HAP-1 (cell line): ENCODE data around the gene GALNT9.

Experiments used
- DNase-seq, 2 experiments: peaks; one replicate each; pipeline ENCODE4 v3.0.0-alpha.2; 2016 to 2020; ENCODE audit warnings: low spot score in 2 of 2
- H3K27me3 ChIP-seq: fragments of 250-450 bp; sonication (Bioruptor Pico); 2 replicates; pipeline ENCODE4 v1.5.1; 2020; ENCODE audit warnings: low read depth, mild to moderate bottlenecking, moderate library complexity
- H3K36me3 ChIP-seq: fragments of 250-450 bp; sonication (Bioruptor Pico); replicated peaks from 2 replicates; pipeline ENCODE4 v1.5.1; 2020; ENCODE audit warnings: mild to moderate bottlenecking
- H3K4me1 ChIP-seq: fragments of 250-450 bp; sonication (Bioruptor Pico); 2 replicates; pipeline ENCODE4 v1.5.1; 2020; ENCODE audit warnings: mild to moderate bottlenecking
- H3K4me3 ChIP-seq: fragments of 250-450 bp; sonication (Bioruptor Pico); 2 replicates; pipeline ENCODE4 v1.5.1; 2020; ENCODE audit warnings: mild to moderate bottlenecking, moderate library complexity
- H3K9me3 ChIP-seq: fragments of 250-450 bp; sonication (Bioruptor Pico); 2 replicates; pipeline ENCODE4 v1.5.1; 2020; ENCODE audit warnings: mild to moderate bottlenecking, moderate library complexity
- in situ Hi-C: fragments of 300-500 bp; cut with MboI; formaldehyde crosslinking; loops from 3 replicates; pipeline ENCODE4 v1.14.3; 2020; ENCODE audit warnings: low sequenced_read_pairs, inconsistent platforms, mixed read lengths

GALNT9 gene

DNA sequence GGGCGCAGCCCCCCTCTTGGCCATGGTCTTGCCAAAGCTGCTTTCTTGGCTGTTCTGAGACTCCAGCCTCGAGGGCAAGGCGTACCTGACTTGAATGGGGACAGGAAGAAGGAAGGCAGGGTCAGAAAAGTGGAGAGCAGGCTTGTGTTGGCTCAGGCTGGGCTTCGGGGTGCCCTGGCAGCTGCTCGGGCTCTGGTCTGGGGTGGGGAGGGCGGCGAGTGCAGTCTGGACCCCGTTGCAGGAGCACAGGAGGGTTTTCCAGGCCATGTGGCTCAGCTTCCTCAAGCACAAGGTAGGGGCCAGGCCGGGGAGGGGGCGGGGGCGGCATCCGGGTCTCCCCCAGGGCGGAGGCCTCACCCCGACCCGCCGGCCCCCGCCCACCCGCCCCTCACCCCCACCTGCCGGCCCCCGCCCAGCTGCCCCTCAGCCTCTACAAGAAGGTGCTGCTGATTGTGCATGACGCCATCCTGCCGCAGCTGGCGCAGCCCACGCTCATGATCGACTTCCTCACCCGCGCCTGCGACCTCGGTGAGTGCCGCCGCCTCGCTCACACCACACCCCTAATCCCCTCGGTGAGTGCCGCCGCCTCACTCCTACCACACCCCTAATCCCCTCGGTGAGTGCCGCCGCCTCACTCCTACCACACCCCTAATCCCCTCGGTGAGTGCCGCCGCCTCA, 180.9 kb downstream of the GALNT9 start:
- DNase-seq: no peak
- Histone ChIP-seq H3K4me1 (no peaks in the 10 kb centered on the region), H3K9me3 (no peaks in the 10 kb centered on the region)

DNA sequence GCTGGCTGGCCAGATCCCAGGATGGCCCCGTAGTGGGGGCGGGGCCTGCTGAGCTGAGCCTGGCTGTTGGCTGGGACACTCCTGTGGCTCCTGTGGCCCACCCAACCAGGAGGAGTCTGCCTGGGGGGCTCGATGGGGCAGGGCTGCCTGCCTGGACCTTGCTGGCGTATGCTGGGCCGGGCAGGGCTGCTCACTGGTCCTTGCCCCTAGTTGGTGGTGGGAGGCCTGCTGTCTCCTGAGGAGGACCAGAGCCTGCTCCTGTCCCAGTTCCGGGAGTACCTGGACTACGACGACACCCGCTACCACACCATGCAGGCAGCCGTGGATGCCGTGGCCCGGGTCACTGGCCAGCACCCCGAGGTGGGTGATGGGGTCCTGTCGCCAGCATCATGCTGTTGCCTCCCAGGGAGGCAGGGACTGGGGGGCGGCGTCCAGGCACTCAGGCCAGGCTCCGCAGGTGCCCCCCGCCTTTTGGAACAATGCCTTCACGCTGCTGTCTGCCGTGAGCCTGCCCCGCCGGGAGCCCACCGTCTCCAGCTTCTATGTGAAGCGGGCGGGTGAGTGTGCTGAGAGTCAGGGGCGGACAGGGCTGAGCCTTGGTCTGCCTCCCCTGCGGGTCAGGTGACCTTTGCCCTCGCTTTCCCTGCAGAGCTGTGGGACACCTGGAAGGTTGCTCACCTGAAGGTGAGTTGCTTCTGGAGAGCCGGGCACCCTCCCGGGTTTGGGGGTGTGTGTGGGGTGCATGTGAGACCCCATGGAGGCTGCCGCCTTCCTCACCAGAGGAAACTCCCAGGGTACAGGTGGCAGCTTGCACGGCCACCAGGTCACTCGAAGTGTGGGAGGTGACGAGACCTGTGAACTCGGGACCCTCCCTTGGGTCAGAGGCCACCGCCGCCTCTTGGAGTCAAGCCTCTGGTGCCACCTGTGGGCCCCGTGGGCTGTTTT, 181.7 kb downstream of the GALNT9 start:
- in situ Hi-C loops: no loop called here
- no peak for DNase-seq

More for the DNA sequence above, 180.9 kb downstream of the GALNT9 start:
- in situ Hi-C loops: no loop called here
- Histone ChIP-seq H3K36me3 (peaks cover 25% of the 10 kb centered on the region), H3K27me3 (no peaks in the 10 kb centered on the region), H3K4me3 (no peak overlapping the region)

DNA sequence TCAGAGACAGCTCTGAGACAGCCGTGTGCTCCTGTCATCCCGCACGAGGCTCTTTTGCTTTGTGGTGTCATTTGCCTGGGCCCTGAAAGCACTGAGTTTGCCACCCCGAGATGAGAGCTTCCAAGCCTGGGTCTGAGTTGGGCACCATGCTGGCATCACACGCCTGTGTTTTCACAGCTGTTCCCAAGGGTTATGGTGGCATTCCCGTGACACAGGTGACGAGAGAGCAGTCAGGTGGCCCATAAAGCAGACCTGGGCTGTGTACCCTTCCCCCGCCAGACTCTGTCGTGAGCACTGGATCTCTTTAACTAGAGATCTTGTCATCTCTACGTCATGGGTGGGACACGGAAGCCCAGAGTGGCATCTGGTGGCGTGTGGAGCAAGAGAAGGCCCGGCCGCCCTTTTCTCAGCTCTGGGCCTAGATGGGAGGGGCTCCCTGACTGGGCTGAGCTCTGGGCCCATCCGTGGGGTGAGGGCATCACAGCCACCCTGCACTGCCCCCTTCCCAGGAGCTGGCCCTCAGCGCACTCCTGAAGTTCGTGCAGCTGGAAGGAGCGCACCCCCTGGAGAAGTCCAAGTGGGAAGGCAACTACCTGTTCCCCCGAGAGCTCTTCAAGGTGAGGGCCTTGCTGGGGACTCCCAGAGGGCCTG, 182.5 kb downstream of the GALNT9 start:
- in situ Hi-C loops: no loop called here
- Histone ChIP-seq H3K27me3 (no peaks in the 10 kb centered on the region), H3K36me3 (peaks cover 30% of the 10 kb centered on the region), H3K4me3 (no peak overlapping the region), H3K9me3 (no peaks in the 10 kb centered on the region), H3K4me1 (0 out of 2 replicates have a peak, but pooled peaks cover 3% of the 10 kb centered on the region)
- DNase-seq: no peak

More for the DNA sequence above, 181.7 kb downstream of the GALNT9 start:
- H3K4me1 ChIP-seq: 0 out of 2 replicates have a peak, but pooled peaks cover 3% of the 10 kb centered on the region
- no peaks in the 10 kb centered on the region for H3K9me3 ChIP-seq
- no peaks in the 10 kb centered on the region for H3K27me3 ChIP-seq
- H3K36me3 ChIP-seq: peaks cover 26% of the 10 kb centered on the region
- H3K4me3 ChIP-seq: no peak overlapping the region
